NCI-H2107 treated with DMSO at 0.1 percent for 48 hours (cell line): ENCODE data around the gene ZNF117.
A peak's percentile ranks its signal among the peaks of the same experiment; 100 is the strongest.
"Not testable (repeated sequence)": the region's sequence is repeated elsewhere in the genome, so short reads cannot be mapped to it uniquely, and the experiment has no call there.

Experiments used
- DNase-seq: peaks from one replicate; lab custom pipeline; 2025; ENCODE audit not compliant: unreplicated experiment; lab: John Stamatoyannopoulos, UW

ZNF117 gene

DNA sequence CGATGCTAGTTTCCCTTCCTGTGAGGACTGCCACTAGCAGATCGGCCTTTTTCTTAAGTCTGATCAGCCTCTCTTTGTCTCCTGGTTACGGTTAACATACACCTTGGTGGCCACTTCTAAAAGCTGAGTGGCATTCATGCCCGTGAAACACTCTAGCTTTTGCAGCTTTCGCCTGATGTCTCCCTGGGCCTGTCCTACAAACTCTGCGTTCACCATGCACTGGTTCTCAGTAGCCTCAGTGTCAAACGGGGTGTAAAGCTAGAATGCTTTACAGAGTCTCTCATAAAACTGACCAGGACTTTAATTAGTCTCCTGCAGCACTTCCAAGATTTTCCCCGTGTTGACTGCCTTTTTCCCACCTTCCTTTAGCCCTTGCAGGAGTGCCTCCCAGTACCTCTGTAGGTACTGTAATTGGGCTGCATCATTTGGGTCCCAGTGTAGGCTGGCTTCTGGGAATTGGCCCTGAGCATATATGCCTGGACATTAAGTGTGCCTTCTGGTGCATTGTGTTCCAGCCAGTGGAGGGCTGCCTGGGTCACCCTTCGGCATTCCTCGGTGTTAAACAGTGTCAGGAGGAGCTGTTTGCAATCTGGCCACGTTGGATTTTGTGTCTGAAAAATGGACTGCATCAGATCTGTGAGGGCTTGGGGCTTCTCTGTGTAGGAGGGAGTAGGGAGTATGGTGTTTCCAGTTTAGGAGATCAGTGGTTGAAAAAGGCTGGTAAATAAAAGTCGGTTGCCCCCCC lies 6.5 kb upstream of the ZNF117 start:
- DNase-seq: no peak

- no peak for DNase-seq
Measured at GRCh38 chr7:64996305-64996704, 5.5 kb upstream of the ZNF117 start.

DNA sequence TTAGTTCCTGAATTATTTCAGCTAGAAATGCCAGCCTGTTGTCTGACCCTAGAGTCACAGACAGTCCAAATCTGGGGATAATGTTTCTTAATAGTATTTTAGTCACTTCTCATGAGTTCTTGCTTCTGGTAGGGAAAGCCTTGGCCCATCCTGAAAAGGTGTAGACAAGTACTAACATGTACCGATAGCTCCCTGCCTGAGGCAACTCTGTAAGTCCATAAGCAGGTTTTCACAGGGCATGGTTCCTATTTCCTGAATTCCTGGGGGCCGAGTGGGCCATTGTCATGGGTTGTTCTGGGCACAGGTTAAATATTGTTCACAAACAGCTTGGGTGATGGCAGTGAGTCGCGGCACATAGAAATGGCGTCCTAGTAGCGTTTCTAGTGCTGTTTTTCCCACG lies 3.1 kb upstream of the ZNF117 start:
- DNase-seq: no peak

DNA sequence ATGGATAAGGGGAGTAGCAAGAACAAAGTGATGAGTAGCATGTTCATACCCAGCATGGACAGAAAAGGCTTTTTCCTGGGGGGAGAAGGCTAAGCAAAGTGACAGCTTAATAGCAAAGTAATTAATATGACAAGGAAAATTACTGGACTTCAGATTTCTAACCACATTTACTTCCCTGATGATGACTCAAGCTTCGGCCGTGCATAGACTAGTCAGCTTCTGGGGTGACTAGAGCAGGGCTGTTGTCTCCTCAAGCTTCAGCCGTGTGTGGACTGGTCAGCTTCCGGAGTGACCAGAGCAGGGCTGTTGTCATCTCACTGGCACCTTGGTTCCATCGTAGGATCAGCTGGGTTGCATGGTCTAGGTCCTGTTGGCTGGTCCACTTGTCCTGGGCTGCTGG lies 2.1 kb upstream of the ZNF117 start:
- no peak for DNase-seq

GRCh38 chr7:64990216-64990615 lies 620 bp downstream of the ZNF117 start:
- DNase-seq: no peak

- no peak for DNase-seq
Measured at GRCh38 chr7:64978497-64979203, 12.2 kb downstream of the ZNF117 start.

DNA sequence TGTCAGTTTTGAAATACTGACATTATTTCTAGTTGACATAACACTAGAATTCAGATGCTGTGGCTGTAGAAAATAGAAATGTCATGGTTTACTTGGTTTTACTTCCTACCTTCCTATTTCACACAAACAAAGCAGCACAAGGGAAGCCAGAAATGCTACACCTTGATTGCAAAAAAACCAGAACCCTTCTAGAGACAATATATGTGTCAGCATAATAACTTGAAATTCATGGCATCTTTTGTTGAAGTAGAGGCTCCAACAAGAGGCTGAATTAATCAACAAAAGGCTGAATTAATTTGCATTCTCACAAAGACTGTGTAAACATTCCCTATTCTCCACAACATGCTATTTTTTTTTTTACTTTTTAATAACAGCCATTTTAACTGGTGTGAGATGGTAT lies 25.2 kb downstream of the ZNF117 start:
- DNase-seq: peak; percentile 5

- DNase-seq: peak; percentile 89
Measured at GRCh38 chr7:64959072-64959747, 31.6 kb downstream of the ZNF117 start.

DNA sequence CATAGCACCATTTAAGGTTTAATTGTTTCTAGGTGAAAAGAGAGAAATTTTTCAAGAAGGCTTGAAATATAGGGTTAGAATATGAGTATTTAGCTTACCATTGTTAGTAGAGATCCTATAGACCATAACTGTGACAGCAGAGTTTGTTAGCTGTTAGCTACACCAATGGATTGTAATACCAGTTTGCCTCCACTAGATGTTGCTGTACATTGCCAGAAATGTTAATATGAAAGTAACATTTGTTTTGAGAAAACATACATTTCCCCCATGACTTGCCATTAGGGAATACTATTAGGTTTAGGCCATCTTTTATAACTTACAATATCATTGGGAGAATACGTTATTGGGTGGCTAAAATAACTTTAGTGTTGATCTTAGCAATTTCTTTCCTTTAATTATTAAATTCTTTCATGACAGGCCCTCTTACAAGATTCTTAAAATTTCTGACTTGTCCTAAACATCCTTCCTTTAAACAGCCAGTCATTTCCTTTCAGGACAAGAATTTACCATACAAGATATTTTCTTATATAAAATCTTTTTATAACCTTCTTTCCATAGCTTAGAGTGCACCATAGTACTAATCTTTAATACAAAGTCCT lies 39.5 kb downstream of the ZNF117 start:
- DNase-seq: peak; percentile 51

DNA sequence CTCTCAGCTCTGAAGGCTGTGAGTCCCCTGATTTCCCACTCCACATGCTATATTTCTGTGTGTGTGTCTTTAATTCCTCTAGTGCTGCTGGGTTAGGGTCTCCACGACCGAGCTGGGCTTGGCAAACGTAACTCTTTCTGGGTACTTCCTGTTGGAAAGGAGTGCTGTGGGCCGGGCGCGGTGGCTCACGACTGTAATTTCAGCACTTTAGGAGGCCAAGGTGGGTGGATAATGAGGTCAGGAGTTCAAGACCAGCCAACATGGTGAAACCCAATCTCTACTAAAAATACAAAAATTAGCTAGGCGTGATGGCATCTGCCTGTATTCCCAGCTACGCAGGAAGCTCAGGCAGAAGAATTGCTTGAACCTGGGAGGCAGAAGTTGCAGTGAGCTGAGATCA lies 40.2 kb downstream of the ZNF117 start:
- DNase-seq: not testable (repeated sequence)

- DNase-seq: not testable (repeated sequence)
Measured at GRCh38 chr7:64948774-64949173, 42.1 kb downstream of the ZNF117 start.

- DNase-seq: no peak
Measured at GRCh38 chr7:64947252-64948000, 43.4 kb downstream of the ZNF117 start.

DNA sequence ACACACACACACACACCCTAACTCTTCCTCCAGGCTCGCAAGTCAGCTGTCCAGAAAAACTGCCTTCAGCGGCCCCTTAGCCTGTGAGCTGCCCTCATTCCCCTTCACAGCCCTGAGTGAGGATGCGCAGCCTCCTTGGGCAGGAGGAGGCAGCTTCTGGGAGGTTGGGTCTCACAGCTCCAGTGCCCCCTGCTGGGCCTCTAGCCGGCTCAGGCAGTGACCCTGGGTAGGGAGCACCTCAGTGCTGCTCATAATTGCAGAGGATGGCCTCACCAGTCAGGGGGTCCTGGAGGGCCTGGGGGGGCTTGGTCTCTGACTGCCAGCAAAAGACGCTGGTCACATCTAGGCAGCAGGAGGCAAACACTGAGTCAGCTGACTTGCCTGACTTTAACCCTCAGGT lies 44.1 kb downstream of the ZNF117 start:
- no peak for DNase-seq

DNA sequence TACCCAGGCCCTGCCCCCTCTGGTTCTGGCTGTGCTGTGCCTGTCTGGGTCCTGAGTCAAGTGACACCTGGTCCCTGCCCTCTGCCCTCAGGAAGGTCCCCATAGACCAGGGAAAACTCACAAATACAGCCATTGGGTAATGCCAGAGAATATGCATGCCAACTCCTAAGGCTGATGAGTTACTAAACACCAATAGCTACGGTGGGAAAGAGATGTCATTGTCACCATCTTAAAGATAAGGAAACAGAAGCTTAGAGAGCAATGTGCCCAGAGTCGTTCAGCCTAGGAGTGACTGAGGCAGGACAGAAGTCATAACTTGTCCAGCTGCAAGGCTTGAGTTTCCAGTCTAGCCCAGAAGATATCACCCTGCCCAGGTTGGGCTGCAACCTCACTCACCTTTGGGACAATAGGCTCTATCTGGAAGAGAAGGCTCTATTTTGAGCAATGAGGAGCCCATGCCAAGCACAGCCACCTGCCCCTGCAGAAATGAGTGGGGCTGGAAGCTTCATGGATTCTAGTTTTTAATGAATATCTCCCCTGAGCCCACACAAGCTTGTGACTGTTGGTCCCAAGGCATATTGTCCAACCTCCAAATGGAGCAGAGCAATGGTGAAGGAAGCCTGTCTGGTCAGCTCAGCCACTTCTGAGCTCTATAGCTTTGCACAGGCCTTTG lies 45.2 kb downstream of the ZNF117 start:
- DNase-seq: no peak

- DNase-seq: not testable (repeated sequence)
Measured at GRCh38 chr7:64944667-64945502, 46.0 kb downstream of the ZNF117 start.

- not testable (repeated sequence) for DNase-seq
Measured at GRCh38 chr7:64940021-64940420, 50.8 kb downstream of the ZNF117 start.

DNA sequence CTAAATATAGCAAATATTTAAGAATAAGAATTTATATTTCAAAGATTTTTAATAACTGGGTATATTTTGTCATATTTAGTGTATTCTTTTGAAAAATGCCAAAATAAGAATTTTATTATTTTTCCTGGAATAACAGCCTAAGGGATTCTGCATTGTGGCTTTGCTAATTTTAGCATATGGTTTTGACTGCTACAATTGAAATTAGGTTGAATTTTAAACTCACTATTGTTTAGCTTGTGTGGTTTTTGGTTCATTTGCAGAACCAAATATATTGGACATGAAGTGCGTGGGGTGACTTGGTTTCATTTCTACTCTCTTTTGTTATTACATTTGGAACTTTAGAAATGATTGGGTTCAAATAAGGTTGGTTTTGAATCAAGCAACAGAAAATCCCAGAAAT lies 52.3 kb downstream of the ZNF117 start:
- DNase-seq: no peak

GRCh38 chr7:64934478-64934877 lies 56.4 kb downstream of the ZNF117 start:
- DNase-seq: no peak
